Mesenteric fat pad (tissue), 1 donor: Measurements from ENCODE around the gene FEZF2. TPM values are rescaled to one million over a fixed set of nuclear protein-coding genes. Genes with fewer than 3 reads are reported as not detected.

Source experiments
- DNase-seq: peaks from one replicate; pipeline ENCODE4 v3.0.0-alpha.2; 2020; ENCODE audit warnings: low spot score
- total RNA-seq: library from RNA; stranded (reverse); fragmentation: NEBNext Ultra II Directional; extraction: Animal tissue kit (Norgen Biotek cat#: 25700); gene quantifications from one replicate; pipeline ENCODE4 v1.2.1, GENCODE V29; 2021
- donor health status: DM: yes; HTN: yes; CAD: no.

FEZF2 gene
- total RNA-seq, 1 donor from 2014 or later, result not detected

GRCh38 chr3:62373714-62374333 lies 474 bp upstream of the FEZF2 start:
- DNase-seq, result no peak

- DNase-seq, result no peak
These were observed 719 bp downstream of the FEZF2 start for GRCh38 chr3:62372621-62373041.

GRCh38 chr3:62371720-62372591 lies 1.4 kb downstream of the FEZF2 start:
- DNase-seq, result no peak

GRCh38 chr3:62370858-62371719 lies 2.3 kb downstream of the FEZF2 start:
- DNase-seq, result no peak

- no peak for DNase-seq
These were observed 3.1 kb downstream of the FEZF2 start for GRCh38 chr3:62370112-62370857.

GRCh38 chr3:62369476-62369743 lies 3.9 kb downstream of the FEZF2 start:
- no peak for DNase-seq

- DNase-seq, result no peak
These were observed 4.5 kb downstream of the FEZF2 start for GRCh38 chr3:62368705-62369475.

- no peak for DNase-seq
These were observed 5.1 kb downstream of the FEZF2 start for GRCh38 chr3:62368290-62368704.

- DNase-seq, result no peak
These were observed 5.6 kb downstream of the FEZF2 start for GRCh38 chr3:62367763-62368195.

GRCh38 chr3:62366126-62366484 lies 7.2 kb downstream of the FEZF2 start:
- no peak for DNase-seq

- DNase-seq, result no peak
These were observed 7.8 kb downstream of the FEZF2 start for GRCh38 chr3:62365391-62366125.

- DNase-seq, result no peak
These were observed 9.2 kb downstream of the FEZF2 start for GRCh38 chr3:62364191-62364590.

- no peak for DNase-seq
These were observed 10.1 kb downstream of the FEZF2 start for GRCh38 chr3:62363275-62363674.

GRCh38 chr3:62361824-62362223 lies 11.5 kb downstream of the FEZF2 start:
- no peak for DNase-seq

GRCh38 chr3:62361261-62361660 lies 12.1 kb downstream of the FEZF2 start:
- no peak for DNase-seq

- no peak for DNase-seq
These were observed 13.8 kb downstream of the FEZF2 start for GRCh38 chr3:62359531-62359930.

GRCh38 chr3:62356356-62356755 lies 17.0 kb downstream of the FEZF2 start:
- DNase-seq, result no peak

GRCh38 chr3:62355703-62356102 lies 17.6 kb downstream of the FEZF2 start:
- no peak for DNase-seq

GRCh38 chr3:62343755-62344154 lies 29.6 kb downstream of the FEZF2 start:
- DNase-seq, result no peak

GRCh38 chr3:62335196-62335595 lies 38.2 kb downstream of the FEZF2 start:
- DNase-seq, result no peak
